IPS DF 4.7 (cell line): ENCODE results near the gene ZNF346.
"Not testable (repeated sequence)": the region's sequence is repeated elsewhere in the genome, so short reads cannot be mapped to it uniquely, and the experiment has no call there.

ENCODE experiments used
- DNase-seq: peaks from one replicate; pipeline ENCODE4 v3.0.0-alpha.2; 2013; ENCODE audit warnings: low spot score; ENCODE audit errors: extremely low read depth

Gene ZNF346

DNA sequence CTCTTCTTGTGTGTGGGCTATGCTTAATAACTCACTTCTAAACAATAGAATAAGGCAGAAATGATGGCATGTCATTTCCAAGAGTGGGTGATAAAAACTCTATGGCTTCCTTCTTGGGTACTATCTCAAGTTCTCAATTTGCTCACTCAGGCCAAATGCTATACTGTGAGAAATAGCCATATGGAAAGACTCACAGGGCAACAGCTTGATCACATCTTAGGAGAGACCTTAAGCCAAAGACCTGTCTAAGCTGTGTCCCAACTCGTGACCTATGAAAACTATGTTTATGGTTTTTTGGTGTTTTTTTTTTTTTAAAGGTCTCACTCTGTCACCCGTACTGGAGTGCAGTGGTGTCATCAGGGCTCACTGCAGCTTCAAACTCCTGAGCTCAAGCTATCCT is 13.8 kb upstream of the ZNF346 start:
- no peak for DNase-seq

DNA sequence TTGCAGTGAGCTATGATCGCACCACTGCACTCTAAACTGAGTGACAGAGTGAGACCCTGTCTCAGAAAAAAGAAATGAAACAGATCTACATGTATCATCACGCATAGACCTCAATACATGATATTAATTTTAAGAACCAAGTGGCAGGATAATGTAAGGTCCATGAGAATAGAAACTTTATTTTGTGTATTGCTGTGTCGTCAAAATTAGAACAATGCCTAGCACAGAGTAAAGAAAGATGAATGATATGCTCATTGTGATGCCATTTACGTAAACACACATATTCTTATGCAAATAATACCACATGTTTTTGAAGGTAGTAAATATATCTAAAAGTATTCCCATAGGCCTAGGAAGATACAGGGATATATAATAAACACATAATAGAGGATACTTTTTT is 12.3 kb upstream of the ZNF346 start:
- DNase-seq = no peak

DNA sequence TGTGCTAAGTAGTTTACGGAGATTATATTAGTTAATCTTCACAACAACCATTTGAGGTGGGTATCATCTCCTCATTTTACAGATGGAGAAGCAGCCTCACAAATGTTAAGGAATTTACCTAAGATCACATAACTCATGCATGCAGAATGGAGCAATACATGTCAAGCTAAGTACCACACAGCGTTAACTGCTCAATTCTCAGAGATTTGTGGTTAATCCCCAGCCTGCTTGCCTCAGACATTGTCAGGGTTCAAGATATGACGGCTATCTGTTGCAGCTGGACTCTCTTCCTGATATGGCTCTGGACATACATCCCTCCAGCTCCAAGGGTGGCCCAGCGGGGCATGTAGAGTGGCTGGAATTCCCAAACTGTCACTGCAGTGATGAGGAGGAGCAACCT is 7.3 kb upstream of the ZNF346 start:
- no peak for DNase-seq

DNA sequence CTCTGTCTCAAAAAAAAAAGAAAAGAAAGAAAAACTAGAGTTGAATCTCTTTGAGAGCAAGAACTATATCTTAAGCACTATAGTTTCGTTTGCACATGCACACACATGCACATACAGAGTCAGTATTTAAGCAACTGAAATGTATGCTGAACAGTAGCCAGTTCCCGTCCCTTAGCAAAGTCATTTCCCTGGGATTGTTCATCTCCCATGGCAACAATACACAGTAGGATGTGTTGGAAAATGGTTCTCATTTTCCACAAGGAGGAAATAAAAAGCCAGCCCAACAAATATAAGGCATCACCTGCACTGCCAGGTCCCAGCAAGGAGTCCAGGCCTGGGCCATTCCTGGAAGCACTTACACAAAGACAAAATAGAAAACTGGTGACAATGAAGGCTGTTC is 4.2 kb upstream of the ZNF346 start:
- no peak for DNase-seq

DNA sequence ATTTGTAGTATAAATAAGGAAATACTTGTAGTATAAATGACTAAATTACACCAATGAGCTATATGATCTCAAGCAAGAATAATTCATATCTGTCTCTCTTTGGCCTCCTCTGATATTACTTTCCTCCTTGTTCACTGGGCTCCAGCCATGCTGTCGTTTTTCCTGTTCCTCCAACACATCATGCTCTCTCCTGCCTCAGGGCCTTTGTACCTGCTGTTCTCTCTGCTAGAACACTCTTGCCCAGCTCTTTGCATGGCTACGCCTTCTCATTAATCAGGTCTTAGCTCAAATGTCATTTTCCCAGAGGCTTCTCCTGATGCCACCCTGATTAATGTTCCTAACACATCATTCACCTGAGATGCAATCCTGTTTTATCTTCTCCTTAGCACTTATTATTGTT is 2.5 kb upstream of the ZNF346 start:
- DNase-seq = no peak

DNA sequence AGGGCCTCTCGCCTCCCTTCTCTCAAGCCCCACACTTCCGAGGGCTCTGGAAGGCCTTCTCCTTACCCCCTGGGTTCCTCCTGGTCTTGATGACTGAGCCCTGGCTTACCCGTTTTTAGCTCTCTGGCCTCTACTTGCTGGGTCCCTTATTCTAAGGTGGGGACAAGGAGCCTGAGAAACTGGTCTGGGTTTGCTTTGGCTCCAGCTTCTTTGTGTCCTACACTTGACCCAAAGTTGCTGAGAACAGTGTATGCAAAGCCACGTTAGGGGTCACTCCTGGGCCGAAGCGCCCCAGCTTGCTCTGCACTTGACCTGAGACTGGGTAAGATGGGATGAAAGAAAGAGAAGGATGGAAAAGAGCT is 788 bp downstream of the ZNF346 start:
- no peak for DNase-seq

DNA sequence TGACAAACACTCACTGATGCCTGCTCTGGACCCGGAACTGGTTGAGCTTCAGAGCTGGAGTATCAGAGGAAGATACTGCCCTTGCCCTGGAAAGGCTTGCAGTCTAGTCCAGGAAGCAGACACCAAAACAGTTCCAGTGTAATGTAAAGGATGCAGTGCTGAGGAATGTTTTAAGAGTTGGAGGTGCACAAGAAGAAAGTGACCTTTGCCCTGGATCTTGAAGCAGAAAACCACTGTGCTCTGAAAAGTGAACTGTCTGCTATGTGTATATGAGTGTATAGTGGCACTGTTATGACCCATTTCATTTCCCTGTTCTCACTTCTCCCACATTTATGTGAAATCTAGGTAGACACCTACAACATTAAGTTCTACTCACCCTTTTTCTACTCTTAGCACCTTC is 2.1 kb downstream of the ZNF346 start:
- DNase-seq = no peak

DNA sequence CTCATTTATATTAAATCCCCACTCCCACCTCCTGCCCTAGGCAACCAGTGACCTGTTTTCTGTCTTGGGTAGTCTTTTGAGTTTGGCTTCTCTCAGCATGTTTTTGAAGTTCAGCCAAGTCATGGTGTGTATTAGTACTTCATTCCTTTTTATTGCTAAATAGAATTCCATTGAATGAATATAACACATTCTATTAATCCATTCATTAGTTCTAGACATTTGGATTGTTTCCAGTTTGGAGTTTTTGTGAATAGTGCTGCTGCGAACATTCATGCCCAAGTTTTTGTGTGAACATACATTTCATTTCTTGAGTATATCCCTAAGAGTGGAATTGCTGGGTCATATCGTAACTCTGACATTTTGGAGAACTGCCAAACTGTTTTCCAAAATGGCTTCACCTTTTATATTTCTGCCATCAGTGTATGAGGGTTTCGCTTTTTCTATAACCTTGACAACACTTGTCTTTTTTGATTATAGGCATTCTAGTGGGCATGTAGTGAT is 2.7 kb downstream of the ZNF346 start:
- no peak for DNase-seq

DNA sequence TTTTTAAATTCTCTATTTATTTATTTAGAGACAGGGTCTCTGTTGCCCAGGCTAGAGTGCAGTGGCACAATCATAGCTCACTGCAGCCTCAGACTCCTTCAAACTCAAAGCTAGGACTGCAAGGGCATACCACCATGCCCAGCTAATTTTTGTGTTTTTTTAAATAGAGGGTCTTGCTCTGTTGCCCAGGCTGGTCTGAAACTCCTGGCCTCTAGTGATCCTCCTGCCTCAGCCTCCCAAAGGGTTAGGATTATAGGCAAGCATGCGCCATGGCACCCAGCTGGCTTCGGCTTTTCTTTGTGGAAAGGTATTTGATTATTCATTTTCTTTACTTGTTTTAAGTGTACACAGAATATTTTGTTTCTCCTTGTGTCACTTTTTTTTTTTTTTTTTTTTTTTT is 5.2 kb downstream of the ZNF346 start:
- no peak for DNase-seq

DNA sequence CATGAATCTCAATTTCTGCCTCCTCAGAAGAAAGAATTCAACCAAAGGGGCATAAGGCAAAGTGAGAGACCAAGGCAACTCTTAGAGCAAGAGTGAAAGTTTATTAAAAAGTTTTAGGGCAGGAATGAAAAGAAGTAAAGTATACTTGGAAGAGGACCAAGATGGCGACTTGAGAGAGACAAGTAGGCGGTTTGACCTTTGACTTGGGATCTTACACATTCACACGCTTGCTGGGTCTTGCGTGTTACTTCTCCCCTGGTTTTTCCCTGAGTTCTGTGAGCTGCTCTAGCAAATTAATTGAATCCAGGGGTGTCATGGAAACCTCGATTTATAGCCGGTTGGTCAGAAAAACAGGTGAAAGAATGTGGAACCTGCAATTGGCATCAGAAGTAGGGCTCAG is 7.0 kb downstream of the ZNF346 start:
- no peak for DNase-seq

DNA sequence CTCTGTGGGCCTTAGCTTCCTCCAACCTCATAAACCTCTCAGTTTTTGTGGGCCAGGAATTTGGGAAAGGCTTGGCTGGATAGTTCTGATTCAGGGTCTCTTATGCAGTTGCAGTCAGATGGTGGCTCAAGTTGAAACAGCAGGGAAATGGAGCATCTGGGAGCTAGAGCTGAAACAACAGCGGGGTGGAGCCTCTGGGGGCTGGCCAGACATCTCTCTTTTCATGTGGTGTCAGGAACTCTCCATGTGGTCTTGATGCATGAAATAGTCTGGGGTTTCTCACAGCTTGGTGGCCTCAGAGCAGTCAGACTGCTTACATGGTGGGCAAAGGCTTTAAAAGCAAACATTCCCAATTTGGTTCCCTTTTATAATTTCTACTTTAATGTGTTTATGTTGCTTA is 13.5 kb downstream of the ZNF346 start:
- no peak for DNase-seq

DNA sequence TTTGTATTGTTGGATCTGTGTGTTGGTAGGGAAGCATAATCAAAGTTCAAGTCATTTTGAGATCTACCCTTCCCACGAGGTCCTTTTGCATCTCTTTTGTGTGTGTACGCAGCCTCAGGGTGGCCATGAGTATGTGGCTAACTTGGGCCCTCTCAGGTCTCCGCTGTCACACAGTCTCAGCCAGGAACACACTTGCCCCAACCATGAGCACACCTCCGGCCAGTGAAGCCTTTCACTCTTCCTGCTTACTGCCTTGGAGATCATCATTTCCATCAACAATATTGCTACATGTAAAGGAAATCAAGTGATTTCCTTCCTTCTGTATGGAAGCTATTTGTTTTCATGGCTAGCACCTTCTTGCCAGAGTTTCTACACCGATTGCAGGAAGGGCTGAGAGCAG is 13.9 kb downstream of the ZNF346 start:
- DNase-seq = no peak

DNA sequence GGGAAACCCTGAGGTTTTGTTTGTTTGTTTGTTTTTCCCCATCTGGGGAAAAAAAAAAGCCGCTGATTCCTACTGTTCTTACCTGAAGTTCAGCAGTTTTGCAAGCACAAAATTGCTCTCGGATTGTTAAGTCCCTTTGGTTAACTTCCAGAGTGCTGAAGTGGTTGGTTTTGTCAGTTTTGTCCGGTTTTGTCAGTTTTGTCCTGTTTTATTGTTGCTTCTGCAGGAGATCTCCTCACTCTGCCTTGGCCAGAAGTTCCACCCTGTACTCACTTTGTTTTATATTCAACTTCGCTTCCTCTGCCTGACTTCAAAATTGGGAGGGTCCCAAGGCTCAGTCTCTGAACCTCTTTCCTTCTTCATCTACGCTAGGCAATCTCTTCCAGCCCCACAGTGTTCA is 14.4 kb downstream of the ZNF346 start:
- no peak for DNase-seq

DNA sequence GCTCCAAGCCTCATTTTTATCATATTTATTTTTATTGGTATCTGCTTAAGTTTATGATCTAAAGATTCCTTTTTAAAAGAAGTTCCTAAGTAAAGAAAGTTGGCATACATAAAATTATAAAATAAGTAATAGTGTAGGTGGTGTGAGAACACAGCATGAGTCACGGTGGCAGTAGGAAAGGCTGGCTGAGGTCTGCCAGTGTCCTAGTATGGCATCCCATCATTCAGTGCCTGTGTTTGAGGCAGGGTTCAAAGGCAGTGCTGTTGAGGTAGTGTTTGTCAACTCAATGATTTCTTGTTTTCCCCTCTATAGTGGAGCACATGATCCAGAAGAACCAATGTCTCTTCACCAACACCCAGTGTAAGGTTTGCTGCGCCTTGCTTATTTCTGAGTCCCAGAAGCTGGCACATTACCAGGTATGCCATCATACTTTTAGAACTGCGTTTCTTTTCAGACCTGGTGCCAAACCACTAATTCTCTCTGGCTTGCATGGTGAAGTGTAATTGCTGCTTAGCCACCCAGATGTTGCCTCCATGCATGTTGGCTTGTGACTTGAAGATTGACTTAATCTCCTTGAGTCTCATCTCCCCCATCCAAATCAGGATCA is 18.4 kb downstream of the ZNF346 start:
- no peak for DNase-seq

DNA sequence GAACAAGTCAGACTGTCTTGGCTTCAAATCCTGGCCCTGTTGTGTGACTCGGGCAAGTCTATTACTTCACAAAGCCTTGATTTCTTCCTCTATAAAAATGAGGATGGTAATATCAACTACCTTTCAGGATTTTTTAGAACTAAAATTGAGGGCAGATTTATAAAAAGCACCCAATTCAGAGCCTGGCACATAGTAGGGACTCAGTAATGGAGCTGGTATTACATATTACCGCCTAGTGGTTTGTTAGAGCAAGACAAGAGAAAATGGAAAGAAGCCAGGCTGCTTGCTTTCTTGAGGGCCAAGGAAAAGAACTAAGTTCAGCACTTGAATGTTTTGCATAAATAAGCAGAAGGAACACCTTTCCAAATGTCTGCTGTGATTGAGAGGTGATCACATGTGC is 19.4 kb downstream of the ZNF346 start:
- DNase-seq = no peak

DNA sequence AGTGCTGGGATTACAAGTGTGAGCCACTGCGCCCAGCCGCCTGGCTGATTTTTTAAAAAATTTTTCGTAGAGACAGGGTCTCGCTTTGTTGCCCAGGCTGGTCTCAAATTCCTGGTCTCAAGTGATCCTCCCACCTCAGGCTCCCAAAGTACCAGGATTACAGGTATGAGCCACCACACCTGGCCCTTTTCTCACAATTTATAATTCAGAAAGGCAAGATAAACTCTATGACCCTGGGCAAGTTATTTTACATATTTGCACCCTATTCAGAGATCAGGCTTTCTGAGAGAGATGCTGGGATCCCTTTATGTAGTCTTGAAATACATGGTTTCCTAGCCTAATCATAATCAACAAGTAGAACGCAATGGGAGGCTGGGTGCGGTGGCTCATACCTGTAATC is 20.6 kb downstream of the ZNF346 start:
- DNase-seq = no peak

DNA sequence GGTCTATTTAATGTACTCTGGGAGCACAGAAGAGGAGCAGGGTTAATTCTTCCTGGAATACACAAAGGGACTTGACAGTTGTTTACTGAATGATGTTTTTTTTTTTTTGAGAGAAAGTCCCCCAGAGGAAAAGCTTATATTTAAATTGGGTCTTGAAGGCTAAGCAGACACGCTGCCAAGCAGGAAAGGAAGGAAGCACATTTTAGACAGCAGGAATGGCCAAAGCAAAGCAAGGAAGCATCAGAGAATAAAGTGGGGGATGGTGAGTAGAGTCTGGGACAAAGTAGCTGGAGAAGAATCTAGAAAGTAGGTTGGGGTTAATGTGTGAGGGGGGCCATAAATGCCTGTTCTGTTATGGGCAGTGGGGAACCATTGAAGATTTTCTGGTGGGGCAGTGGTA is 21.5 kb downstream of the ZNF346 start:
- no peak for DNase-seq

DNA sequence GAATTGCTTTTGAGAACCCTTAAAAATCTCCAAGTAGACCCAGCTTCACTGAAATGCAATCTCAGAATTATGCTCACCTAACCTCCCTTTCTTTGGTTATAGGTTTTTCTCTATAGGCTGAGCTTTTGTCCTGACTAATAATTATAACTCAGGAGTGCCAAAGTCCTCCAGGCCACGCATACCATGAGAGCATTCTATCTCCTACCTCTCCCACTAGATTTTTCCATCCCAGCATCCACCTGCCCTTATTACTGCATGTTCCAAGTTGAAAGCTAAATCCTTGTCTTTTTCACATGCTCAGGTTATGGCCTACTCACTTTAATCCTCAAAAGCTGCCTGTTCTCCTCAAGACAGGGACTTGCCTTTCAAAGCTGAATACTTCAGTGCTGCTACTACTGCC is 22.1 kb downstream of the ZNF346 start:
- no peak for DNase-seq

DNA sequence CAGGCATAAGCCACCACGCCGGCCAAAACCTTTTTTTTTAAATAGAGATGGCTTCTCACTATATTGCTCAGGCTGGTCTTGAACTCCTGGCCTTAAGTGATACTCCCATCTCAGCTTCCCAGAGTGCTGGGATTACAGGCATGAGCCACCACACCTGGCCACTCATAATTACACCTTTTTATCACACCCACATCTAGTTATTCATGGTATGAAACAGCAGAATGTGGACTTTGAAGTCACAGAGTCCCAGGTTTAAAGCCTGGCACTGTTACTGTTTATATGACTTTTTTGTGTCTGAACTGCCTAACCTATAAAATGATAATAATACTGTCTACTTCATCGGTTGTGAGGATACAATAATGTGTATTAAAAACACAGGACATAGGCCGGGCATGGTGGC is 23.1 kb downstream of the ZNF346 start:
- DNase-seq = no peak

DNA sequence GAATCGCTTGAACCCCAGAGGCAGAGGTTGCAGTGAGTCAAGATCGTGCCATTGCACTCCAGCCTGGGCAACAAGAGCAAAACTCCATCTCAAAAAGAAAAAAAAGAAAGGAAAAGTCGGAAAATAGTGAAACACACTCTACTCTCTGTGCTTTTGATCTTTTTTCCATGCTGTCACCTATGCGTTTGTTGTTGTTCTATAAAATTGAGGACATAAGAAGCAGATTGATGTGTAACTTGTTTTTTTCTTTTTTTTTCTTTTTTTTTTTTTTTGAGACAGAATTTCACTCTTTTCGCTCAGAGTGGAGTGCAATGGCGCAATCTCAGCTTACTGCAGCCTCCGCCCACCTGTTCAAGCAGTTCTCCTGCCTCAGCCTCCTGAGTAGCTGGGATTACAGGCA is 26.0 kb downstream of the ZNF346 start:
- not testable (repeated sequence) for DNase-seq

DNA sequence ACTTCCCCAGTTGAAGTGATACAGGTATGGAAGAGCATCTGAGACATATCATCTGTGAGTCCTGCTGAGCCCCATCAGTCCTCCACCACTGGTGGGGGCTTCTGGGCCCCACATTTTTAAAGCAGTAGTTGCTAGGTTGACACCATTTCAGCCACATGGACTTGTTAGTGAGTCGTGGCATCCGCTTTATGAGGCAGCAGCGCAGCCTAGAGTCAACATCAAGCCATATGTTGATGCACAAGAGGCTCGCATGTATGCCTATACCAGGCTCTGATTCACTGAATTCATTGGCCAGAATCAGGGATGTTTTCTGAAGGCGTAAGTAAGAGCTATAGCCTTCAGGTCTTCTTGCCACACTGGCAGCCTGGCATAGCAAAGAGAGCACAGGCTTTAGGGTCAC is 26.8 kb downstream of the ZNF346 start:
- DNase-seq = no peak

DNA sequence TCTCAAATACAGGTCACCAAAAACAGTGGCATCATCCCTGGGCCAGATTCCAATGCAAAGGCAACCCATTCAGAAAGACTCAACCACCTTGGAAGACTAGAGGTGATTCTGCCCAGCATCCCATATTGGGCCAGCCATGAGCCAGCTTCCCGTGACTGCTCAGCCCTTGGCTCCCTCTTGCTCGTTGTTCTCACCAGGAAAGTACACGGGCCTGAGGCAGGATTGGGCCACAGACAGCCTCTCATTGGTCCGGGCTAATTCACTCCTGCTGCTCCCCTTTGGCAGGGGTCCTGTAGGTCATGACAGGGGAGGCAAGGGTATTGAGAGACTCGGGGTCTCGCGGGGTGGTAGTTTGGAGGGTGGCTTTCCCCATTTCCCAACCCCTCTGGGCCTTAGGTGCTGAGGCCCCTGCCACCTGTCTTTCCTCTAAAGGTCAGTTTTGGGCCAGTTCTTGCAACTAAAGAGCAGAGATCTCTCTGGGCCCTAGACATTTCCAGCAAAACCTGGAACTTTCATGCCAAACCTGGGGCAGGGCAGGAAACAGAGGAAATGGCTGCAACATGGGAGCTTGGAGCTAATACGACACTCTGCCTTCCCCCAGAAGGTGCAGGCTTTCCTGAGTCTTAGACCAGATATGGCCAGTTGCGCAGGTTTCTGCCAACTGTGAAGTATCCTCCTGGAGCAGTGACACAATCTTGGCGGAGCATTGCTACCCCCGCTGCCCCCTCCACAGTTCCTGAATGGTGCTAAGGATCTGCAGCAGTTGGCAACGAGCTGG is 42.2 kb downstream of the ZNF346 start:
- no peak for DNase-seq

DNA sequence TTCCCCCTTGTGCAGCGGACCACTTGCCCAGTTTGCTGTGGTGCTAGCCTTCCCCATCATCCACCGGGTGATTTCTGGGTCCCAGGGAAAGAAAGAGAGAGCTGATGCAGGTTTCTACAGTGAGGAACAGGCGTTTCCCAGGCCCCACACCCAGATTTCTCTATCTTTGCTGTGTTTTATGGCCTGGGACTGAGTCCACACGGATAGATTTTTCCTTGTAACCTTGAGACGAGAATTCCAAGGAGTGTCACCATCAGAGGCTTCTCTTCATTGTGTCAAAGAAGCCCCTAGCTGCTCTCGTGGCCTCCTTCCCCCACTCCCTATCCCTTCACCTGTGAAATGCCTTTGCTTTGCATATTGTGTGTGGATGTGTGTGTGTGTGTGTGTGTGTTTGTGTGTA is 43.0 kb downstream of the ZNF346 start:
- no peak for DNase-seq
